Fibroblast of skin of right biceps (primary cell): ENCODE measurements around the gene AGPAT2.

Experiments used
- DNase-seq: peaks from one replicate; pipeline ENCODE4 v3.0.0-alpha.2; 2013

Gene AGPAT2

GRCh38 chr9:136687721-136688223 is 515 bp upstream of the AGPAT2 start:
- DNase-seq: no peak

GRCh38 chr9:136686534-136686793 is 793 bp downstream of the AGPAT2 start:
- DNase-seq: no peak

- no peak for DNase-seq
These were observed 1.3 kb downstream of the AGPAT2 start for GRCh38 chr9:136685790-136686533.

GRCh38 chr9:136685216-136685615 is 2.0 kb downstream of the AGPAT2 start:
- no peak for DNase-seq

GRCh38 chr9:136684799-136685198 is 2.5 kb downstream of the AGPAT2 start:
- no peak for DNase-seq

GRCh38 chr9:136684339-136684738 is 2.9 kb downstream of the AGPAT2 start:
- DNase-seq: no peak

- no peak for DNase-seq
These were observed 3.5 kb downstream of the AGPAT2 start for GRCh38 chr9:136683755-136684154.

GRCh38 chr9:136683173-136683745 is 4.0 kb downstream of the AGPAT2 start:
- DNase-seq: no peak

GRCh38 chr9:136682710-136683109 is 4.5 kb downstream of the AGPAT2 start:
- DNase-seq: no peak

- DNase-seq: no peak
These were observed 5.1 kb downstream of the AGPAT2 start for GRCh38 chr9:136681945-136682699.

GRCh38 chr9:136681029-136681428 is 6.2 kb downstream of the AGPAT2 start:
- DNase-seq: no peak

GRCh38 chr9:136679431-136679941 is 7.8 kb downstream of the AGPAT2 start:
- DNase-seq: no peak

GRCh38 chr9:136678624-136679023 is 8.6 kb downstream of the AGPAT2 start:
- no peak for DNase-seq

GRCh38 chr9:136678034-136678433 is 9.2 kb downstream of the AGPAT2 start:
- no peak for DNase-seq

- DNase-seq: no peak
These were observed 10.2 kb downstream of the AGPAT2 start for GRCh38 chr9:136676920-136677686.

- no peak for DNase-seq
These were observed 10.9 kb downstream of the AGPAT2 start for GRCh38 chr9:136676297-136676794.

- no peak for DNase-seq
These were observed 11.6 kb downstream of the AGPAT2 start for GRCh38 chr9:136675477-136676296.

- no peak for DNase-seq
These were observed 12.4 kb downstream of the AGPAT2 start for GRCh38 chr9:136674786-136675349.

GRCh38 chr9:136673975-136674785 is 13.1 kb downstream of the AGPAT2 start:
- no peak for DNase-seq

GRCh38 chr9:136673088-136673974 is 13.9 kb downstream of the AGPAT2 start:
- DNase-seq: no peak
